GM13976 (cell line): ENCODE results near the gene TMEM255B.

Source experiments
- DNase-seq: peaks from one replicate; pipeline ENCODE4 v3.0.0; 2012; ENCODE audit warnings: low spot score
- CTCF ChIP-seq: IDR thresholded peaks from 2 replicates; pipeline ENCODE4 v1.5.1; 2012; ENCODE audit warnings: borderline replicate concordance, mild to moderate bottlenecking; ENCODE audit not compliant: insufficient read depth; ENCODE audit errors: extremely low read depth, missing control alignments, control extremely low read depth
- in situ Hi-C: fragments of 300-500 bp; cut with MboI; formaldehyde crosslinking; loops from one replicate; pipeline ENCODE4 v1.12.0; 2022; ENCODE audit warnings: low sequenced_read_pairs, mixed read lengths, inconsistent platforms; ENCODE audit not compliant: unreplicated experiment

Gene TMEM255B

GRCh38 chr13:113849981-113850721 lies 91.1 kb downstream of the TMEM255B start:
- TF ChIP-seq CTCF = no peak
- DNase-seq = no peak
- in situ Hi-C loops = no loop called here

- in situ Hi-C loops = no loop called here
- TF ChIP-seq CTCF = no peak
- no peak for DNase-seq
Observed at GRCh38 chr13:113850722-113851479, 91.9 kb downstream of the TMEM255B start.

- DNase-seq = no peak
- no peak for TF ChIP-seq CTCF
- in situ Hi-C loops = no loop called here
Observed at GRCh38 chr13:113851480-113851803, 92.4 kb downstream of the TMEM255B start.

GRCh38 chr13:113851826-113852535 lies 93.0 kb downstream of the TMEM255B start:
- TF ChIP-seq CTCF = no peak
- in situ Hi-C loops = no loop called here
- DNase-seq = no peak

GRCh38 chr13:113852536-113853517 lies 93.8 kb downstream of the TMEM255B start:
- DNase-seq = no peak
- no peak for TF ChIP-seq CTCF
- in situ Hi-C loops = no loop called here

- TF ChIP-seq CTCF = no peak
- in situ Hi-C loops = no loop called here
Observed at GRCh38 chr13:113853518-113854237, 94.7 kb downstream of the TMEM255B start.

More at GRCh38 chr13:113853518-113854237, 94.7 kb downstream of the TMEM255B start:
- no peak for DNase-seq
